OCI-LY3 (cell line): ENCODE measurements around the gene INPP5A.

Experiments used
- H2AFZ ChIP-seq: fragments of 200-600, 300-600 bp; shearing (Covaris generic); 2 replicates; pipeline ENCODE4 v1.6.0; 2014; ENCODE audit warnings: antibody characterized with exemption, low read depth, low read length
- H3K27ac ChIP-seq: fragments of 200-600, 300-600 bp; sonication (generic); 2 replicates; pipeline ENCODE4 v1.5.1; 2014; ENCODE audit warnings: mild to moderate bottlenecking, low read length, moderate library complexity, mixed read lengths
- H3K27me3 ChIP-seq: fragments of 200-600, 300-600 bp; sonication (generic); 2 replicates; pipeline ENCODE4 v1.6.1; 2014; ENCODE audit warnings: low read depth, low read length, mixed read lengths
- H3K36me3 ChIP-seq: fragments of 200-600, 300-600 bp; sonication (generic); replicated peaks from 2 replicates; pipeline ENCODE3; 2014; ENCODE audit warnings: low read depth, low read length, mixed read lengths
- H3K4me1 ChIP-seq: fragments of 300-600, 200-600 bp; sonication (generic); 2 replicates; pipeline ENCODE4 v1.6.1; 2014; ENCODE audit warnings: low read length, mixed read lengths
- H3K4me2 ChIP-seq: fragments of 200-600, 300-600 bp; sonication (generic); 2 replicates; pipeline ENCODE4 v1.6.1; 2014; ENCODE audit warnings: low read length, mixed read lengths
- H3K4me3 ChIP-seq: fragments of 300-600, 200-600 bp; sonication (generic); 2 replicates; pipeline ENCODE4 v1.5.1; 2014; ENCODE audit warnings: antibody characterized with exemption, mild to moderate bottlenecking, low read length, moderate library complexity
- H3K79me2 ChIP-seq: fragments of 300-600, 200-600 bp; shearing (Covaris generic); 2 replicates; pipeline ENCODE4 v1.6.1; 2014; ENCODE audit warnings: mild to moderate bottlenecking, low read length, mixed read lengths
- H3K9ac ChIP-seq: fragments of 300-600, 200-600 bp; shearing (Covaris generic); 2 replicates; pipeline ENCODE4 v1.6.0; 2014; ENCODE audit warnings: mild to moderate bottlenecking, low read length, moderate library complexity
- H3K9me3 ChIP-seq: fragments of 200-600, 300-600 bp; shearing (Covaris generic); 2 replicates; pipeline ENCODE4 v1.6.1; 2014; ENCODE audit warnings: low read length, mixed read lengths; ENCODE audit not compliant: insufficient read depth
- H4K20me1 ChIP-seq: fragments of 200-600, 300-600 bp; sonication (generic); 2 replicates; pipeline ENCODE4 v1.6.1; 2016; ENCODE audit warnings: low read length, mixed read lengths; ENCODE audit not compliant: insufficient read depth
- EZH2phosphoT487 ChIP-seq: fragments of 200-600 bp; shearing (Covaris generic); IDR thresholded peaks from 2 replicates; pipeline ENCODE4 v1.6.1; 2018; ENCODE audit warnings: antibody characterized with exemption, mixed run types, low read depth
- TF ChIP-seq, protein P1 (sequence below): fragments of 200-600, 300-600 bp; sonication (generic); IDR thresholded peaks from 2 replicates; pipeline ENCODE4 v1.5.1; 2014; ENCODE audit warnings: antibody characterized with exemption, low read length, low read depth

Gene INPP5A

DNA sequence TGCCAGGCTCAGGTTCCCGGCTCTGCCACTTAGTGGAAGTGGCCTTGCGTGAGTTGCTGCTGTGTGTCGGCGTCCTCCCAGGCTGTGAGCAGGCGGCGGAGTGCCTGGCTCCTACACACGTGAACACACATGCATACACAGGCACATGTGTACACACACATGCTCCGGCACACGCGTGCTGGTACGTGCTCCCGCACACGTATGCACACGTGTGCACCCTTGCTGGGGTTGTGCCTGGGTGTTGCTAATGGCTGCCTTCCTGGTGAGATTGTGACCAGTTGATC lies 107.6 kb downstream of the INPP5A start:
- no peak overlapping the region for H3K9ac ChIP-seq
- TF ChIP-seq EZH2phosphoT487, result no peak
- TF ChIP-seq, protein P1, sequence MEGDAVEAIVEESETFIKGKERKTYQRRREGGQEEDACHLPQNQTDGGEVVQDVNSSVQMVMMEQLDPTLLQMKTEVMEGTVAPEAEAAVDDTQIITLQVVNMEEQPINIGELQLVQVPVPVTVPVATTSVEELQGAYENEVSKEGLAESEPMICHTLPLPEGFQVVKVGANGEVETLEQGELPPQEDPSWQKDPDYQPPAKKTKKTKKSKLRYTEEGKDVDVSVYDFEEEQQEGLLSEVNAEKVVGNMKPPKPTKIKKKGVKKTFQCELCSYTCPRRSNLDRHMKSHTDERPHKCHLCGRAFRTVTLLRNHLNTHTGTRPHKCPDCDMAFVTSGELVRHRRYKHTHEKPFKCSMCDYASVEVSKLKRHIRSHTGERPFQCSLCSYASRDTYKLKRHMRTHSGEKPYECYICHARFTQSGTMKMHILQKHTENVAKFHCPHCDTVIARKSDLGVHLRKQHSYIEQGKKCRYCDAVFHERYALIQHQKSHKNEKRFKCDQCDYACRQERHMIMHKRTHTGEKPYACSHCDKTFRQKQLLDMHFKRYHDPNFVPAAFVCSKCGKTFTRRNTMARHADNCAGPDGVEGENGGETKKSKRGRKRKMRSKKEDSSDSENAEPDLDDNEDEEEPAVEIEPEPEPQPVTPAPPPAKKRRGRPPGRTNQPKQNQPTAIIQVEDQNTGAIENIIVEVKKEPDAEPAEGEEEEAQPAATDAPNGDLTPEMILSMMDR, result no peak
- H3K79me2 ChIP-seq, result no peaks in the 10 kb centered on the region
- no peaks in the 10 kb centered on the region for H4K20me1 ChIP-seq
- H3K36me3 ChIP-seq, result no peaks in the 10 kb centered on the region
- no peaks in the 10 kb centered on the region for H3K4me1 ChIP-seq
- H3K27ac ChIP-seq, result no peak overlapping the region
- H3K4me2 ChIP-seq, result no peak overlapping the region
- no peak overlapping the region for H2AFZ ChIP-seq
- H3K27me3 ChIP-seq, result no peaks in the 10 kb centered on the region
- H3K4me3 ChIP-seq, result no peak overlapping the region
- H3K9me3 ChIP-seq, result no peaks in the 10 kb centered on the region

DNA sequence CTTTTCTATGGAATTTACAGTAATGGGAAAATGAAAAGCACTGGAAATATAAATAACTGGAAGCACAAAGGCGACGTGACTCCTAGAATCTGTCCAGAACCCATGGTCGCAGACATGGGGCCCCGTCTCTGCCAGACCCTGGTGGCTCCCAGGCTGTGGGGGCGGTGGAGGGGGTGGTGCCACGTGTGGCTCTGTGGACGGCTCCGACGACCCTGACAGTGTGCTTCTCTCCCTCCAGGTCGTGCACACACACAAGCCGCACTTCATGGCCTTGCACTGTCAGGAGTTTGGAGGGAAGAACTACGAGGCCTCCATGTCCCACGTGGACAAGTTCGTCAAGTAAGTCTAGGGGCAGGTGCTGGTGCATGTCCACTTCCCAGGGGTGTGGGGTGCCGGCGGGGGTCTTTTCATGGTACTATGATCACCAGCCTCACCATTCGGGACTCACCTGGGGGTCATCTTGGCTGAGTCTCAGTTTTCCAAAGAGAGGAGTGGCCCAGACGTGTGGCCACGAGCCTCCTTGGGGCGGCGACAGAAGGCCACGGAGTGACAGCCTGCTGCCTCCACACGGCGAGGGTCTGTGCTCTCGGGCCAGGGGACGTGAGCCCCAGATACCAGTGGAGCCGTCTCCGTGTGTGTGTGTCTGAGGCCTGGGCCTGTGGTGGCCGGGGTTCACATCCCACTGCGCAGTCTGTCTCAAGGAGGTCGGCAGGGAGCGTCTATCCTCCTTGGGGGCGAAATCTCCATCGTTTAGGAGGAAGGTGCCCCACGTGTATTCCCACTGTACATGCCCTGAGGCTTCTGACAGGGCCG lies 108.2 kb downstream of the INPP5A start:
- H3K27ac ChIP-seq, result no peak overlapping the region
- no peak overlapping the region for H3K4me3 ChIP-seq
- no peak overlapping the region for H3K4me2 ChIP-seq

DNA sequence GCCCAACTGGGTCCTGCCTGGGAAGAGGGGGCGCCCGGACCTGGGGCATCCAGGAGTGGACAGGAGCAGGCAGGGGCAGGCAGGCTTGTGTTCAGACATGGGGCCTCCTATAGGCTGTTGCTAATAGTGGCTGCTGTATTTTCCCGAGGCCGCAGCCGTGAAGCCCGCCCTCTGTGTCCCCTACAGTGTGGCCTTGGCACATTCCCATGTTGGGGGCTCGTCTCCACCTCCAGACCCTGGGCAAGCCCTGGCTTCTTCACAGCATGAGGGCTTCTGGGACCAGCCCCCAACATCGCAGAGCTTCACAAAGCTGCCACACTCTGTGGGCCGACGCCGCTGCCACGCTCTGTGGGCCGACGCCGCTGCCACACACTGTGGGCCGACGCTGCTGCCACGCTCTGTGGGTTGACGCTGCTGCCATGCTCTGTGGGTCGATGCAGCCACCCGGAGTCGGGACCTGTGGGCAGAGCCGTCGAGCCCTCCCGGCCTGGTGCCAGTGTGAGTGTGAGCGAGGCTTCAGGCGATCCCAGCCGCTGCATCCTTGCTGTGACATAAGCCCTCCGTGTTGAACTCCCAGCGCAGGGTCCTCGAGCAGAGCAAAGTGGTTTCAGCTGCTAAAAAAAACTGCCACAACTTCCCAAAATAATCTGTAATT lies 109.0 kb downstream of the INPP5A start:
- Histone ChIP-seq H2AFZ (no peak overlapping the region), H3K36me3 (no peaks in the 10 kb centered on the region), H3K4me1 (no peaks in the 10 kb centered on the region), H3K9me3 (no peaks in the 10 kb centered on the region), H3K4me2 (no peak overlapping the region), H3K27me3 (no peaks in the 10 kb centered on the region), H3K79me2 (no peaks in the 10 kb centered on the region), H3K4me3 (no peak overlapping the region), H3K27ac (no peak overlapping the region), H3K9ac (no peak overlapping the region), H4K20me1 (no peaks in the 10 kb centered on the region)
- no peak for TF ChIP-seq EZH2phosphoT487
- TF ChIP-seq, protein P1, result no peak

More for the DNA sequence above, 108.2 kb downstream of the INPP5A start:
- no peaks in the 10 kb centered on the region for H3K27me3 ChIP-seq
- no peaks in the 10 kb centered on the region for H3K9me3 ChIP-seq
- no peaks in the 10 kb centered on the region for H3K79me2 ChIP-seq
- H3K36me3 ChIP-seq, result no peaks in the 10 kb centered on the region
- TF ChIP-seq EZH2phosphoT487, result no peak
- TF ChIP-seq, protein P1, result no peak
- no peak overlapping the region for H2AFZ ChIP-seq
- H3K4me1 ChIP-seq, result no peaks in the 10 kb centered on the region
- H3K9ac ChIP-seq, result no peak overlapping the region
- H4K20me1 ChIP-seq, result no peaks in the 10 kb centered on the region

DNA sequence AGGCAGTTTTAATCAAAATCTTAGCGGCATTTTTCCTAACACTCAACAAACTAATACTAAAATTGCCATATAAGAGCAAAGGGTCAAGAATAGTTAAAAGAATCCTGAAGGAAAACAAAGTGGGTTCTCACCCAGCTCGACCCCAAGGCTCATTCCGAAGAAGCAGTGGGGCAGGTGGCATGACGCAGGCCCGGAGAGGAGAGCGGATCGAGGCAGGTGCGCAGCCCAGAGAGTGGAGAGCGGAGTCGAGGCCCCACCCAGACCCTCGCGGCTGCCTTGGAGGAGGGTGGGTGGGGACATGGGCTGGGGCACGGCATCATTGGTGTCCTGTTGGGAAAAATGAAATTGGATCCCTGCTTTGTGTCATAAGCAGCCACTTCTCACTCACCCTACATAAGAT lies 109.8 kb downstream of the INPP5A start:
- Histone ChIP-seq H3K27me3 (no peaks in the 10 kb centered on the region), H3K4me1 (no peaks in the 10 kb centered on the region), H3K9ac (no peak overlapping the region), H3K4me2 (no peak overlapping the region), H4K20me1 (no peaks in the 10 kb centered on the region), H3K79me2 (no peaks in the 10 kb centered on the region), H3K9me3 (no peaks in the 10 kb centered on the region), H3K36me3 (no peaks in the 10 kb centered on the region), H2AFZ (no peak overlapping the region), H3K4me3 (no peak overlapping the region), H3K27ac (no peak overlapping the region)
- TF ChIP-seq, protein P1, result no peak
- no peak for TF ChIP-seq EZH2phosphoT487
